ENCODE measurements around the gene NKIRAS1.

The NKIRAS1 gene

DNA sequence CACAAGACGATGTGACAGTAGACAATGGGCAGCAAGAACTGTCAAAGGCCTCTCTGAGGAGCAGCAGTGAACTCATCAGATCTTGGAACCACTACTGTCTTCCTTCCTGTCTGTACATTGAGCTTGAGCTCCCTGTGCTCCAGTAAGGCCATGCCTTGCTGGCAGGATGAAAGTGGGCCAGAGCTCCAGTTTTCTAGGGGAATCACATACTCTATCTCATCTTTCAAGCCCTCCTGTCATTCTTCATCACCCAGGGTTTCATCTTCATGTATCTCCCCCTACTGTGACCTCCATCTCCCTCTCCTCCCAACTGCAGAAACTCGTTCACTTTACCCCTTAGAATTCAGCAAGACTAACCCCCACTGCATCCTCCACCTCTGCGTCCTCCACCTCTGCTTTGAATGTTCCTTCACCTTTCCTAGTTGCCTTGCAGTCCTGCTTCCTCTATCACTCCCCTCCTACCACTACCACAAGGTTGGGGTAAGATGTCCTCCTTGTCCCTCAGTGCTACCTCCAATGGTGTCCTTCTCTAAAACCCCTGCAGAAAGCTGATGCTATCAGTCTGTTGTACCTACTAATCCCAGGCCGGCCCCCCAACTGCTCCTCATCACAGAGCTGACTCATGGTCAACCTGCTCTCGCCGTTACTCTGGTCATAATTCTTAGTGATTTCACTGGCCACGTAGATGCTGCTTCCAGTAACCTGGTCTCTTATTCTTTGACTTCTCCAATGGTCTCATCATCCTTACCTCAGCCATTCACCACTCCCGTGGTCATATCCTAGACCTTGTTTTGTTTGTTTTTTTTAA lies 22.3 kb downstream of the NKIRAS1 start:
- no peak for DNase-seq (ENCODE audit: low read depth)
- H3K4me3 ChIP-seq (ENCODE audit: low read depth, low read length) = no peak overlapping the region
- TF ChIP-seq CTCF (IDR thresholded peaks at IDR 0.05; ENCODE audit: low read depth, low read length, missing control alignments) = no peak
- in situ Hi-C loops (cut with HindIII; ENCODE audit: low sequenced_read_pairs) = no loop called here

GRCh38 chr3:23889950-23890349 lies 26.8 kb downstream of the NKIRAS1 start:
- DNase-seq (ENCODE audit: low read depth) = no peak
- in situ Hi-C loops (cut with HindIII; ENCODE audit: low sequenced_read_pairs) = no loop called here
- no peak for TF ChIP-seq CTCF (IDR thresholded peaks at IDR 0.05; ENCODE audit: low read depth, low read length, missing control alignments)
- H3K4me3 ChIP-seq (ENCODE audit: low read depth, low read length) = no peak overlapping the region

DNA sequence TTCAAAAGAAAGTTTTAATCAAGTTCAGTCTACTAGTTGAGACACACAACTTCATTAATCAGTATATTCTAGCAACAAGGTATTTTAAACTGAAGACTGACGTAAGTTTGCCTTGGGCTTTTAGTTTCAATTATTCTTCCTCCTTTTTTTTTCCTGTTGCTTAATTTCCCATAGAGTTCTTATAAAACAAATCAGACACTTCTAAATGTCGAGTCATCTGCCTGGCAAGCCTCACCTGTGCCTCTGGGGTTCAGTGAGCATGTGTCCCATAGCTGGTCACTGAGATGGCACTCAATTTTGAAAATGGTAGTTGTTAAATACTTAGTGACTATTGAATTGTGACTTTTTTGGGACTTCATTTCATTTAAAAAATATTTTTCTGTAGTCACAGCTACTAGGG lies 27.4 kb downstream of the NKIRAS1 start:
- no peak for DNase-seq (ENCODE audit: low read depth)
- H3K4me3 ChIP-seq (ENCODE audit: low read depth, low read length) = no peak overlapping the region
- no peak for TF ChIP-seq CTCF (IDR thresholded peaks at IDR 0.05; ENCODE audit: low read depth, low read length, missing control alignments)
- in situ Hi-C loops (cut with HindIII; ENCODE audit: low sequenced_read_pairs) = no loop called here

GRCh38 chr3:23888617-23889228 lies 28.1 kb downstream of the NKIRAS1 start:
- DNase-seq (ENCODE audit: low read depth) = peak; percentile 43
- H3K4me3 ChIP-seq (ENCODE audit: low read depth, low read length) = no peak overlapping the region
- in situ Hi-C loops (cut with HindIII; ENCODE audit: low sequenced_read_pairs) = no loop called here
- peak; percentile 62 for TF ChIP-seq CTCF (IDR thresholded peaks at IDR 0.05; ENCODE audit: low read depth, low read length, missing control alignments)

GRCh38 chr3:23886311-23886710 lies 30.5 kb downstream of the NKIRAS1 start:
- in situ Hi-C loops (cut with HindIII; ENCODE audit: low sequenced_read_pairs) = no loop called here
- no peak for TF ChIP-seq CTCF (IDR thresholded peaks at IDR 0.05; ENCODE audit: low read depth, low read length, missing control alignments)
- H3K4me3 ChIP-seq (ENCODE audit: low read depth, low read length) = no peak overlapping the region
- no peak for DNase-seq (ENCODE audit: low read depth)

DNA sequence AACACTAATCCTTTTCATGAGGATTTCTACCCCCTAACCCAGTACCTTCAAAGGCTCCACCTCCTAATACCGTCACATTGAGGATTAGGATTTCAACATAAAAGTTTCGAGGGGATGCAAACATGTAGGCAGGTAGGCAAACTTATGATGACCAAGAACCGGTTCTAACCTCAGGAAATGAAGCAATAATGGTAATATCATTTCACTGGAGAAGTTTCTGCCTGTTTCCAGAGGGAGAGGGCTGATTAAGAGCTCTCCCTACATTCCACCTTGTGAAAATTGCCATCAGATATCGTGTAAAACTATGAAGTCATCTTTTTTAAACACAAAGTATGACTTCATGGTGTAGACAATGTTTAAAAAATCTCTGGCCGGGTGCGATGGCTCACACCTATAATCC lies 31.6 kb downstream of the NKIRAS1 start:
- in situ Hi-C loops (cut with HindIII; ENCODE audit: low sequenced_read_pairs) = no loop called here
- DNase-seq (ENCODE audit: low read depth) = no peak
- no peak for TF ChIP-seq CTCF (IDR thresholded peaks at IDR 0.05; ENCODE audit: low read depth, low read length, missing control alignments)
- H3K4me3 ChIP-seq (ENCODE audit: low read depth, low read length) = no peak overlapping the region

Data from astrocyte of the cerebellum (primary cell).